Aorta (tissue), 5 donors: ENCODE data around the gene TEX54. TPM values are rescaled to one million over a fixed set of nuclear protein-coding genes. Genes with fewer than 3 reads are reported as not detected.
"Not testable (repeated sequence)": the region's sequence is repeated elsewhere in the genome, so short reads cannot be mapped to it uniquely, and the experiment has no call there.

Source experiments
- ATAC-seq: fragments of 200-7000 bp; cut with Tn5 transposase; one replicate; pipeline ENCODE4 v1.9.1; 2022; ENCODE audit warnings: moderate library complexity; ENCODE audit not compliant: low FRiP score
- DNase-seq, 2 donors: peaks; one replicate each; pipeline ENCODE4 v3.0.0-alpha.2; 2020
- H3K27ac ChIP-seq, 2 donors: one replicate each; pipeline ENCODE4 v1.5.1; 2013; ENCODE audit warnings: low read length in 2 of 2, mild to moderate bottlenecking in 2 of 2, moderate library complexity in 2 of 2, control low read depth in 1 of 2, inconsistent platforms in 1 of 2, low read depth in 1 of 2
- H3K27me3 ChIP-seq, 2 donors: one replicate each; pipeline ENCODE4 v1.6.1; 2013; ENCODE audit warnings: control low read depth in 1 of 2, low read length in 1 of 2, mild to moderate bottlenecking in 1 of 2, moderate library complexity in 1 of 2; ENCODE audit not compliant: insufficient read depth in 2 of 2, control insufficient read depth in 1 of 2
- H3K36me3 ChIP-seq, 2 donors: one replicate each; pipeline ENCODE4 v1.6.1; 2013; ENCODE audit warnings: control low read depth in 1 of 2, low read length in 1 of 2, mild to moderate bottlenecking in 1 of 2; ENCODE audit not compliant: insufficient read depth in 2 of 2, control insufficient read depth in 1 of 2
- H3K4me1 ChIP-seq, 2 donors: one replicate each; pipeline ENCODE4 v1.6.1; 2013; ENCODE audit warnings: low read length in 2 of 2, control low read depth in 1 of 2, mild to moderate bottlenecking in 1 of 2, moderate library complexity in 1 of 2; ENCODE audit not compliant: insufficient read depth in 2 of 2, control insufficient read depth in 1 of 2
- H3K4me3 ChIP-seq, 2 donors: one replicate each; pipeline ENCODE4 v1.5.1; 2013; ENCODE audit warnings: low read length in 2 of 2, control low read depth in 1 of 2, mild to moderate bottlenecking in 1 of 2
- H3K9me3 ChIP-seq: one replicate; pipeline ENCODE4 v1.6.1; 2013; ENCODE audit warnings: mild to moderate bottlenecking, low read length; ENCODE audit not compliant: control insufficient read depth
- WGBS, 2 donors: extraction: QIAGEN DNeasy Blood & Tissue Kit; methylation state at CpG; one replicate each; pipeline ENCODE4 v1.1.7; 2013; 5-methylcytosine and 5-hydroxymethylcytosine counted together
- intact Hi-C, 2 donors: fragments of 100-400 bp; cut with DNase I; formaldehyde crosslinking; loops; one replicate each; pipeline versions ENCODE4 v1.14.2 to v1.15.0; 2022
- polyA plus RNA-seq, 2 donors: library from polyadenylated mRNA; stranded (reverse); fragments of 200-250 nt; gene quantifications; one replicate each; pipeline ENCODE4 v1.2.3, GENCODE V29; 2013
- total RNA-seq, 2 donors: library from RNA; stranded (reverse); fragmentation: NEBNext Ultra II Directional; extraction: Animal tissue kit (Norgen Biotek cat#: 25700); gene quantifications; one replicate each; pipeline ENCODE4 v1.2.1, GENCODE V29; 2021
- donor health status: healthy with polysubstance abuse.
- donor health status: Bipolar disorder and iron deficiency.
- donor health status: DM: no; HTN: no; CAD: no.
- donor health status: DM: no; HTN: no; CAD: no.
- donor health status: DM: yes; HTN: yes; CAD: no.

TEX54 gene
- total and polyA plus RNA-seq, 4 donors, result 5.5 TPM; not detected in 3

DNA sequence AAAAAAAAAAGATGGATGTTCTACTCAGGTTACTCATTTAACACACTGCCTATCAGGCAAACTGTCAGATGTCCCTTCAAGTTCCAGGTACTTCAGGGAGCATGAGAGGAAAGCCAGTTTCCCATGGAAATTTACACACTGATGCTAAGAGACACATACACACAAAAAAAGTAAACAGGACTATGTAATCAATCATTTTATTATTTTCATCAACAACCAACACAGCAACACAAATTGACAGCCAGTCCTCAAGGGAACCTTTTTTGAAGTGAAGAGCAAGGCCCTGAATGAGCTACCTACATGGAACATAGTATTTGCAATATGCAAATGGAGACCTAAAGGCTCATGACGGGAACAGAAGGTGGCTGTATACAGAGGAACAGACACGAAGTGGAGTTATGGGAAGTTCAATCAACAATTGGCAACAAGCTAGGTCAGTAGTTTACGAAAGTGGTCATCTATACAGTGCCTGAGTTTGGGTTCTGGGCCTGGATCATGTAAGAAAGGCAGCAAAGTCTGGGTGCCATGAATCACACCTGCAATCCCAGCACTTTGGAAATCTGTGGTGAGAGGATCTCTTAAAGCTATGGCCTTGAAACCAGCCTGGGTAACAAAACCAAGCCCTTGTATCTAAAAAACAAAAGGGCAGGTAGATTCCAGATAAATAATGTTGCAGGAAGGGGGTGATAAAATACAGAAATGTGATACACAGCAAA is 19.3 kb upstream of the TEX54 start:
- Histone ChIP-seq H3K27me3 (no peaks in the 10 kb centered on the region), H3K36me3 (peaks cover 3 to 5% of the 10 kb centered on the region in 2 donors), H3K4me1 (no peaks in the 10 kb centered on the region), H3K27ac (no peak overlapping the region), H3K4me3 (no peak overlapping the region), H3K9me3 (no peaks in the 10 kb centered on the region)
- 30 to 55% methylated on average over 3 of the region's 3 CpGs for WGBS, 2 donors
- intact Hi-C loops, result no loop called here
- ATAC-seq (no peak), DNase-seq (no peak)

GRCh38 chr11:62850911-62851806 is 18.5 kb upstream of the TEX54 start:
- intact Hi-C loops, result no loop called here
- Histone ChIP-seq H3K27ac (no peak overlapping the region), H3K9me3 (no peaks in the 10 kb centered on the region), H3K4me1 (no peaks in the 10 kb centered on the region), H3K27me3 (no peaks in the 10 kb centered on the region), H3K36me3 (peaks cover 3 to 5% of the 10 kb centered on the region in 2 donors), H3K4me3 (no peak overlapping the region)
- no peak for DNase-seq
- 54 to 55% methylated on average over 15 of the region's 15 CpGs for WGBS, 2 donors
- ATAC-seq, result no peak

DNA sequence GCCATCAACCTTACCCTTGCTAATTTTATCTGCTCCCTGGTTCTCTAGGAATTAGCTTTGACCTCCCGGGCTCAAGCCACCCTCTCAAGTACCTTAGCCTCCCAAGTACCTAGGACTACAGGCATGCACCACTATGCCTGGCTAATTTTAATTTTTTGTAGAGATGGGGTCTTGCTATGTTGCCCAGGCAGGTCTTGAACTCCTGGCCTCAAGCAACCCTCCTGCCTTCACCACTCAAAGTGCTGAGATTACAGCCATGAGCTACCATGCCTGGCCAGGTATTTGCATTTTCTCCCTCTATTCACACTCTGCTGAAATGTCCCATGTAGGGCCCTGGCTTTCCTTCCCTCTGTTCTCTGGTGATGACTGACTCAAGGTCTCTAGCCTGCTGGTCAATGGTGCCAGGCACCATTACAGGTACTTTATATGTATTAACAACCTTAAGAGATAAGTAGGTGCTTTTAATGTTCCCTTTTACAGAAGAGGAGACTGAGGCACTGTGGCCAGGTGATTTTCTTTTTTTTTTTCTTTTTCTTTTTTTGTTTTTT is 15.2 kb upstream of the TEX54 start:
- peaks cover 2 to 3% of the 10 kb centered on the region in 2 donors for H3K36me3 ChIP-seq
- H3K27me3 ChIP-seq, result no peaks in the 10 kb centered on the region
- no peaks in the 10 kb centered on the region for H3K4me1 ChIP-seq
- H3K4me3 ChIP-seq, result no peak overlapping the region
- H3K9me3 ChIP-seq, result no peaks in the 10 kb centered on the region
- DNase-seq (no peak), ATAC-seq (no peak)
- H3K27ac ChIP-seq, result no peak overlapping the region
- 96 to 97% methylated on average over 1 of the region's 1 CpG for WGBS, 2 donors
- intact Hi-C loops, result no loop called here

- DNase-seq, result no peak
- no peak overlapping the region for H3K4me3 ChIP-seq
- 91 to 94% methylated on average over 3 of the region's 3 CpGs for WGBS, 2 donors
- peaks cover 0 to 3% of the 10 kb centered on the region in 2 donors for H3K4me1 ChIP-seq
- H3K27ac ChIP-seq, result no peak overlapping the region
- ATAC-seq, result no peak
- peaks cover 0 to 1% of the 10 kb centered on the region in 2 donors for H3K27me3 ChIP-seq
- intact Hi-C loops, result no loop called here
- no peaks in the 10 kb centered on the region for H3K9me3 ChIP-seq
- H3K36me3 ChIP-seq, result no peaks in the 10 kb centered on the region
Observed at GRCh38 chr11:62846177-62846576, 13.5 kb upstream of the TEX54 start.

DNA sequence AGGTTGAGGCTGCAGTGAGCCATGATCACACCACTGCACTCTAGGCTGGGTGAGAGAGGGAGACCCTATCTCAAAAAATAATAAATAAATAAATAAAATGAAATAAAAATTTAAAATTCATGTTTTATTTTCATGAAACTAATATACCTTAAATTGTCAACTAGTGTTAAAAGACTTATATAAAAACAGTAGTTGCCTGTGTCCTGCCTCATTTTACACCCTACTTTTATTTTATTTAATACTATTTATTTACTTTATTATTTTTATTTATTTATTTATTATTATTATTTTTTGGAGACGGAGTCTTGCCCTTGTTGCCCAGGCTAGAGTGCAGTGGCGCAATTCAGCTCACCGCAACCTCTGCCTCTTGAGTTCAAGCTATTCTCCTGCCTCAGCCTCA is 11.5 kb upstream of the TEX54 start:
- WGBS, 2 donors, result 92 to 96% methylated on average over 3 of the region's 3 CpGs
- no peak for ATAC-seq
- H3K27me3 ChIP-seq, result peaks cover 0 to 1% of the 10 kb centered on the region in 2 donors
- H3K9me3 ChIP-seq, result no peaks in the 10 kb centered on the region
- no peaks in the 10 kb centered on the region for H3K36me3 ChIP-seq
- H3K4me1 ChIP-seq, result peaks cover 0 to 3% of the 10 kb centered on the region in 2 donors
- no peak overlapping the region for H3K4me3 ChIP-seq
- DNase-seq, result no peak
- intact Hi-C loops, result no loop called here
- no peak overlapping the region for H3K27ac ChIP-seq

DNA sequence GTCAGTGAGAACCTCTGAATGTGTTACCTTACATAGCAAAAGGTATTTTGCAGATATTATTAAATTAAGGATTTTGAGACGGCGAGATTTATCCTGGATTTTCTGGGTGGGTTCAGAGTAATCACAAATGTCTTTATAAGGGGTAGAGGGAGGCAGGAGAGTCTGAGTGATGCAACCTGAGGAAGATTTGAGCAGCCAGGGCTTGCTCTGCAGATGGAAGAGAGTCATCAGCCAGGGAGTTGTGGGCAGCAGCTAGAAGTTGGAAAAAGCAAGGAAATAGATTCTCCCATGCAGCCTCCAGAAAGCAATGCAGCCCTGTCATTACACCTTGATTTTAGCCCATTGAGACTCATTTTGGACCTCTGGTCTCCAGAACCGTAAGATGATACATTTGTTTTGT is 10.8 kb upstream of the TEX54 start:
- Histone ChIP-seq H3K36me3 (no peaks in the 10 kb centered on the region), H3K4me3 (no peak overlapping the region), H3K27ac (no peak overlapping the region), H3K27me3 (peaks cover 0 to 1% of the 10 kb centered on the region in 2 donors), H3K9me3 (no peaks in the 10 kb centered on the region), H3K4me1 (peaks cover 0 to 3% of the 10 kb centered on the region in 2 donors)
- WGBS, 2 donors, result 93 to 95% methylated on average over 3 of the region's 3 CpGs
- DNase-seq (no peak), ATAC-seq (no peak)
- intact Hi-C loops, result no loop called here

DNA sequence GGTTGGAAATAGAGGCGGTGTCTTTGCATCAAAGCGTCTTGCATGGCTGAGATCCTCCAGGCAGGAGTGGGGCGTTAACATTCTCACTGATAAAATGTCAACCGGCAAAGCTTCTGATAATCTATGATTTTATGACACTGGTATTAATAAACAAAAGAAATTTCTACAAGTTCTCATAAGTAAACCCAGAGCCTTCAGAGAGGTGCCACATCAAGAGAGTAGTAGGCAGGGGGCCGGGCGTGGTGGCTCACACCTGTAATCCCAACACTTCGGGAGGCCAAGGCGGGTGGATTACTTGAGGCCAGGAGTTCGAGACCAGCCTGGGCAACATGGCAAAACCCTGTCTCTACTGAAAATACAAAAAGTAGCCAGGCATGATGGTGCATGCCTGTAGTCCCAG is 10.2 kb upstream of the TEX54 start:
- ATAC-seq, DNase-seq, H3K9me3 ChIP-seq, H3K4me1 ChIP-seq, H3K36me3 ChIP-seq, intact Hi-C loops, H3K4me3 ChIP-seq, H3K27me3 ChIP-seq: not testable (repeated sequence)
- peak overlapping the region; percentile 29 to 72 for H3K27ac ChIP-seq
- 84 to 87% methylated on average over 9 of the region's 9 CpGs for WGBS, 2 donors

GRCh38 chr11:62842171-62842741 is 9.6 kb upstream of the TEX54 start:
- H3K4me3 ChIP-seq, result peak overlapping the region; percentile 42 to 51
- H3K27ac ChIP-seq, result peak overlapping the region; percentile 72 to 99
- H3K4me1 ChIP-seq, result peaks cover 0 to 3% of the 10 kb centered on the region in 2 donors
- H3K27me3 ChIP-seq, result peaks cover 0 to 1% of the 10 kb centered on the region in 2 donors
- intact Hi-C loops, result no loop called here
- no peaks in the 10 kb centered on the region for H3K9me3 ChIP-seq
- WGBS, 2 donors, result 7 to 8% methylated on average over 30 of the region's 30 CpGs
- no peaks in the 10 kb centered on the region for H3K36me3 ChIP-seq
- ATAC-seq (no peak), DNase-seq (peak; percentile 64 to 79)
